ENCODE data around the gene IZUMO1.
"Not testable (repeated sequence)": the region's sequence is repeated elsewhere in the genome, so short reads cannot be mapped to it uniquely, and the experiment has no call there.

Gene IZUMO1

GRCh38 chr19:48698046-48698445 is 48.7 kb downstream of the IZUMO1 start:
- H3K36me3 ChIP-seq (ENCODE audit: control insufficient read depth in 5 of 5, insufficient read depth in 5 of 5, low read length in 5 of 5) = no peaks in the 10 kb centered on the region
- peaks cover 10 to 15% (median 13%) of the 10 kb centered on the region in 5 donors for H3K27me3 ChIP-seq (ENCODE audit: control insufficient read depth in 5 of 5, insufficient read depth in 4 of 5, low read length in 5 of 5)
- no peak overlapping the region for H3K9ac ChIP-seq (ENCODE audit: low read length in 5 of 5)
- no peaks in the 10 kb centered on the region for H3K9me3 ChIP-seq (ENCODE audit: control insufficient read depth in 5 of 5, low read length in 5 of 5)
- H3K4me3 ChIP-seq (ENCODE audit: low read depth in 1 of 5, low read length in 5 of 5) = no peak overlapping the region
- H3K27ac ChIP-seq (ENCODE audit: low read depth, low read length) = no peak overlapping the region
- H3K4me1 ChIP-seq (ENCODE audit: control insufficient read depth in 5 of 5, insufficient read depth in 5 of 5, low read length in 5 of 5) = peaks cover 0 to 14% (median 10%) of the 10 kb centered on the region in 5 donors

GRCh38 chr19:48696353-48697010 is 50.2 kb downstream of the IZUMO1 start:
- peak overlapping the region in 1 of 5 donors; percentile 51 for H3K9ac ChIP-seq (ENCODE audit: low read length in 5 of 5)
- no peak overlapping the region for H3K27ac ChIP-seq (ENCODE audit: low read depth, low read length)
- peaks cover 10 to 15% (median 13%) of the 10 kb centered on the region in 5 donors for H3K27me3 ChIP-seq (ENCODE audit: control insufficient read depth in 5 of 5, insufficient read depth in 4 of 5, low read length in 5 of 5)
- no peaks in the 10 kb centered on the region for H3K9me3 ChIP-seq (ENCODE audit: control insufficient read depth in 5 of 5, low read length in 5 of 5)
- no peaks in the 10 kb centered on the region for H3K36me3 ChIP-seq (ENCODE audit: control insufficient read depth in 5 of 5, insufficient read depth in 5 of 5, low read length in 5 of 5)
- H3K4me3 ChIP-seq (ENCODE audit: low read depth in 1 of 5, low read length in 5 of 5) = peak overlapping the region in 3 of 5 donors; percentile 44 to 51 (median 46)
- H3K4me1 ChIP-seq (ENCODE audit: control insufficient read depth in 5 of 5, insufficient read depth in 5 of 5, low read length in 5 of 5) = peaks cover 0 to 14% (median 10%) of the 10 kb centered on the region in 5 donors

- Histone ChIP-seq H3K9me3 (ENCODE audit: control insufficient read depth in 5 of 5, low read length in 5 of 5) (no peaks in the 10 kb centered on the region), H3K9ac (ENCODE audit: low read length in 5 of 5) (peak within 1 kb of the TSS in 1 of 5 donors; percentile 51), H3K27ac (ENCODE audit: low read depth, low read length) (no peak within 1 kb of the TSS), H3K4me3 (ENCODE audit: low read depth in 1 of 5, low read length in 5 of 5) (peak within 1 kb of the TSS in 3 of 5 donors; percentile 44 to 51 (median 46)), H3K36me3 (ENCODE audit: control insufficient read depth in 5 of 5, insufficient read depth in 5 of 5, low read length in 5 of 5) (no peaks in the 10 kb centered on the region), H3K4me1 (ENCODE audit: control insufficient read depth in 5 of 5, insufficient read depth in 5 of 5, low read length in 5 of 5) (peaks cover 0 to 14% (median 10%) of the 10 kb centered on the region in 5 donors), H3K27me3 (ENCODE audit: control insufficient read depth in 5 of 5, insufficient read depth in 4 of 5, low read length in 5 of 5) (peaks cover 10 to 15% (median 13%) of the 10 kb centered on the region in 5 donors)
Observed at GRCh38 chr19:48695743-48696352, 50.9 kb downstream of the IZUMO1 start, which contains the start of gene FUT2. FUT2 (plus strand) TSS chr19:48695971; CDS start chr19:48702957, 6,986 bp downstream.

- peaks cover 10 to 15% (median 13%) of the 10 kb centered on the region in 5 donors for H3K27me3 ChIP-seq (ENCODE audit: control insufficient read depth in 5 of 5, insufficient read depth in 4 of 5, low read length in 5 of 5)
- H3K4me3 ChIP-seq (ENCODE audit: low read depth in 1 of 5, low read length in 5 of 5); H3K9me3 ChIP-seq (ENCODE audit: control insufficient read depth in 5 of 5, low read length in 5 of 5); H3K27ac ChIP-seq (ENCODE audit: low read depth, low read length); H3K9ac ChIP-seq (ENCODE audit: low read length in 5 of 5); H3K36me3 ChIP-seq (ENCODE audit: control insufficient read depth in 5 of 5, insufficient read depth in 5 of 5, low read length in 5 of 5): not testable (repeated sequence)
- peaks cover 0 to 14% (median 10%) of the 10 kb centered on the region in 5 donors for H3K4me1 ChIP-seq (ENCODE audit: control insufficient read depth in 5 of 5, insufficient read depth in 5 of 5, low read length in 5 of 5)
Observed at GRCh38 chr19:48693629-48694028, 53.1 kb downstream of the IZUMO1 start.
